ENCODE results near the gene ZNF853. TPM values are rescaled to one million over a fixed set of nuclear protein-coding genes. Genes with fewer than 3 reads are reported as not detected.

ZNF853 gene
- total and polyA plus RNA-seq, 2 of the 8 experiments (the other 6 are each of a cell fraction or from before 2014, with no cell fraction given), result 4.3 to 5.7 TPM

GRCh38 chr7:6642239-6642839 is 26.9 kb downstream of the ZNF853 start:
- POLR2A ChIA-PET (ENCODE audit: partially characterized antibody), result interaction anchor here (1.5 kb wide), 1 partner anchor 87 kb away, joined by 4 read pairs; no protein-coding TSS in a partner anchor
- Histone ChIP-seq H3K56ac (replicated peaks; ENCODE audit: insufficient read length, low read depth, low read length) (no peak overlapping the region), H3K79me2 (ENCODE audit: control insufficient read depth in 1 of 2, insufficient read depth in 2 of 2, low read length in 2 of 2) (no peaks in the 10 kb centered on the region), H3K36me3 (ENCODE audit: control insufficient read depth in 2 of 4, insufficient read depth in 4 of 4, low read length in 3 of 4) (peaks cover 0 to 10% (median 3%) of the 10 kb centered on the region in 4 experiments; a peak in 4 of 8 replicates), H4K20me1 (replicated peaks in 1 of 2; ENCODE audit: control insufficient read depth in 1 of 2, insufficient read depth in 2 of 2, low read length in 2 of 2) (peaks cover 0 to 7% of the 10 kb centered on the region in 2 experiments), H2BK20ac (ENCODE audit: low read length) (no peak overlapping the region), H2BK15ac (ENCODE audit: low read length) (no peak overlapping the region), H3K4me2 (ENCODE audit: insufficient read depth in 1 of 2, low read depth in 2 of 2, low read length in 2 of 2) (no peak overlapping the region), H3K23me2 (ENCODE audit: low read depth, low read length) (no peaks in the 10 kb centered on the region), H3K14ac (ENCODE audit: insufficient read length) (no peak overlapping the region), H2AFZ (ENCODE audit: low read length) (no peak overlapping the region), H3K27ac (ENCODE audit: low read depth, low read length) (no peak overlapping the region), H3K23ac (ENCODE audit: insufficient read length) (no peak overlapping the region), H2BK12ac (ENCODE audit: low read depth, low read length) (no peak overlapping the region), H2AK5ac (ENCODE audit: low read depth, low read length) (no peak overlapping the region), H4K5ac (ENCODE audit: insufficient read length, low read depth, low read length) (no peak overlapping the region), H4K8ac (ENCODE audit: extremely low read depth, insufficient read depth, low read length) (no peak overlapping the region), H3K4me3 (ENCODE audit: extremely low read depth in 1 of 4, insufficient read depth in 2 of 4, low read depth in 3 of 4, low read length in 4 of 4) (no peak overlapping the region), H3K18ac (ENCODE audit: extremely low read depth, low read length) (no peak overlapping the region), H2BK120ac (replicated peaks; ENCODE audit: low read depth, low read length) (no peak overlapping the region), H4K91ac (replicated peaks; ENCODE audit: insufficient read length, low read length) (no peak overlapping the region), H3K79me1 (ENCODE audit: low read depth, low read length) (peaks cover 5% of the 10 kb centered on the region; the same call in 1 of the 2 replicates), H3K4ac (replicated peaks; ENCODE audit: insufficient read length, low read depth, low read length) (no peak overlapping the region), H3K4me1 (replicated peaks in 1 of 4; ENCODE audit: control insufficient read depth in 3 of 4, insufficient read depth in 4 of 4, low read length in 3 of 4) (peaks cover 0 to 3% (median 0%) of the 10 kb centered on the region in 4 experiments; a peak in 3 of 7 replicates), H2BK5ac (ENCODE audit: low read depth, low read length) (no peak overlapping the region), H3K27me3 (replicated peaks in 1 of 4; ENCODE audit: control insufficient read depth in 3 of 4, extremely low read depth in 1 of 4, insufficient read depth in 3 of 4, low read length in 3 of 4) (no peaks in the 10 kb centered on the region; a peak in 1 of 7 replicates), H3K9me3 (ENCODE audit: insufficient read depth in 2 of 2, low read depth in 1 of 2, low read length in 1 of 2) (no peaks in the 10 kb centered on the region), H3K9ac (replicated peaks in 1 of 4; ENCODE audit: extremely low read depth in 1 of 4, low read depth in 3 of 4, low read length in 3 of 4) (no peak overlapping the region)
- 83% methylated on average over 17 of the region's 24 CpGs; no CpG with 5 or more reads in 1 of the 2 experiments for WGBS, 2 experiments (ENCODE audit: extremely low coverage in 1 of 2, insufficient coverage in 1 of 2, insufficient read length in 1 of 2, insufficient replicate concordance in 2 of 2, low coverage in 1 of 2, low lambda C conversion rate in 2 of 2, missing lambda C conversion rate in 1 of 2)
- DNase-seq (ENCODE audit: low read depth in 1 of 2, low spot score in 2 of 2), result no peak
- CTCF ChIA-PET (ENCODE audit: partially characterized antibody), result interaction anchor here (1.0 to 1.4 kb wide), 2 partner anchors 77 to 126 kb away, joined by 3 to 4 read pairs; no protein-coding TSS in a partner anchor
- no peak for FAIRE-seq
- TF ChIP-seq CTCF (IDR thresholded peaks at IDR 0.05; ENCODE audit: control extremely low read depth in 1 of 3, insufficient read depth in 1 of 3, low read depth in 1 of 3, low read length in 3 of 3) (no peak), JUN (IDR thresholded peaks at IDR 0.05; ENCODE audit: low read depth, low read length) (no peak), SP1 (IDR thresholded peaks at IDR 0.05; ENCODE audit: low read depth, low read length) (no peak), GTF2F1 (IDR thresholded peaks at IDR 0.05; ENCODE audit: borderline replicate concordance, low read depth, low read length) (no peak), HDAC2 (IDR thresholded peaks at IDR 0.05; ENCODE audit: borderline replicate concordance in 1 of 2, low read depth in 2 of 2, low read length in 2 of 2) (no peak), CEBPB (IDR thresholded peaks at IDR 0.05; ENCODE audit: low read depth, low read length) (no peak), HDAC6 (IDR thresholded peaks at IDR 0.05; ENCODE audit: low read depth, low read length) (no peak), ATF3 (IDR thresholded peaks at IDR 0.05; ENCODE audit: insufficient read depth, low read depth, low read length) (no peak), EP300 (IDR thresholded peaks at IDR 0.05; ENCODE audit: borderline replicate concordance in 1 of 2, low read depth in 2 of 2, low read length in 2 of 2) (no peak), POLR2A (IDR thresholded peaks at IDR 0.05; ENCODE audit: control extremely low read depth in 1 of 2, low read depth in 2 of 2, low read length in 2 of 2) (no peak)
